H9 (cell line): ENCODE results near the gene RAPSN. TPM values are rescaled to one million over a fixed set of nuclear protein-coding genes. Genes with fewer than 3 reads are reported as not detected.

Experiments used
- DNase-seq: peaks from one replicate; pipeline ENCODE4 v3.0.0-alpha.2; 2017
- H2AFZ ChIP-seq: one replicate; pipeline ENCODE4 v1.6.1; 2013; ENCODE audit warnings: mild to moderate bottlenecking, low read length, control low read depth, moderate library complexity
- H2AK5ac ChIP-seq: 2 replicates; pipeline ENCODE4 v1.6.1; 2013; ENCODE audit warnings: low read length, control low read depth, mixed read lengths; ENCODE audit not compliant: insufficient read length
- H2BK120ac ChIP-seq: one replicate; pipeline ENCODE4 v1.6.1; 2013; ENCODE audit warnings: low read depth, mild to moderate bottlenecking, low read length, control low read depth, inconsistent platforms; ENCODE audit not compliant: poor library complexity, severe bottlenecking
- H2BK12ac ChIP-seq: 2 replicates; pipeline ENCODE4 v1.6.1; 2013; ENCODE audit warnings: low read length, control low read depth, mixed read lengths, low read depth; ENCODE audit not compliant: insufficient read length
- H2BK15ac ChIP-seq: 2 replicates; pipeline ENCODE4 v1.6.1; 2013; ENCODE audit warnings: low read depth, low read length, control low read depth
- H2BK20ac ChIP-seq: one replicate; pipeline ENCODE4 v1.6.1; 2013; ENCODE audit warnings: low read depth, mild to moderate bottlenecking, low read length, control low read depth, inconsistent platforms; ENCODE audit not compliant: poor library complexity, severe bottlenecking
- H2BK5ac ChIP-seq: 2 replicates; pipeline ENCODE4 v1.6.1; 2013; ENCODE audit warnings: low read length, control low read depth, mixed read lengths; ENCODE audit not compliant: insufficient read length
- H3K14ac ChIP-seq: 2 replicates; pipeline ENCODE4 v1.6.1; 2013; ENCODE audit warnings: low read length, control low read depth; ENCODE audit not compliant: insufficient read depth
- H3K18ac ChIP-seq: 2 replicates; pipeline ENCODE4 v1.6.1; 2013; ENCODE audit warnings: low read depth, mild to moderate bottlenecking, mixed read lengths, low read length, control low read depth; ENCODE audit not compliant: insufficient read length
- H3K23ac ChIP-seq: 2 replicates; pipeline ENCODE4 v1.6.1; 2013; ENCODE audit warnings: low read length, control low read depth, mixed read lengths, low read depth; ENCODE audit not compliant: insufficient read length
- H3K23me2 ChIP-seq: 2 replicates; pipeline ENCODE4 v1.6.1; 2013; ENCODE audit warnings: low read depth, mild to moderate bottlenecking, mixed read lengths, low read length, control low read depth; ENCODE audit not compliant: insufficient read length, poor library complexity, severe bottlenecking
- H3K27ac ChIP-seq: 2 replicates; pipeline ENCODE4 v1.5.1; 2013; ENCODE audit warnings: low read length, control low read depth, mixed read lengths, low read depth; ENCODE audit not compliant: insufficient read length
- H3K27me3 ChIP-seq: 2 replicates; pipeline ENCODE4 v1.6.1; 2013; ENCODE audit warnings: low read length, control low read depth, inconsistent platforms; ENCODE audit not compliant: insufficient read depth
- H3K4ac ChIP-seq: 2 replicates; pipeline ENCODE4 v1.6.1; 2013; ENCODE audit warnings: low read depth, mild to moderate bottlenecking, control low read depth, inconsistent platforms, low read length, moderate library complexity
- H3K4me1 ChIP-seq: 2 replicates; pipeline ENCODE4 v1.6.1; 2013; ENCODE audit warnings: low read length, control low read depth, inconsistent platforms; ENCODE audit not compliant: insufficient read depth
- H3K4me2 ChIP-seq: 2 replicates; pipeline ENCODE4 v1.6.1; 2013; ENCODE audit warnings: low read length, control low read depth, mixed read lengths; ENCODE audit not compliant: insufficient read length, insufficient read depth
- H3K56ac ChIP-seq: 2 replicates; pipeline ENCODE4 v1.6.1; 2013; ENCODE audit warnings: low read depth, mild to moderate bottlenecking, mixed read lengths, low read length, control low read depth; ENCODE audit not compliant: insufficient read length
- H3K79me1 ChIP-seq: 2 replicates; pipeline ENCODE4 v1.6.1; 2013; ENCODE audit warnings: low read depth, mild to moderate bottlenecking, moderate library complexity, low read length, control low read depth, inconsistent platforms; ENCODE audit not compliant: insufficient read depth, poor library complexity, severe bottlenecking
- H3K79me2 ChIP-seq: 2 replicates; pipeline ENCODE4 v1.6.1; 2013; ENCODE audit warnings: low read length, control low read depth, inconsistent platforms; ENCODE audit not compliant: insufficient read depth
- H3K9ac ChIP-seq: 2 replicates; pipeline ENCODE4 v1.6.1; 2013; ENCODE audit warnings: low read length, control low read depth, mixed read lengths; ENCODE audit not compliant: insufficient read length; ENCODE audit errors: extremely low read depth
- H3K9me3 ChIP-seq: one replicate; pipeline ENCODE4 v1.6.1; 2013; ENCODE audit warnings: low read depth, low read length, inconsistent platforms; ENCODE audit not compliant: control insufficient read depth
- H3T11ph ChIP-seq: one replicate; pipeline ENCODE4 v1.6.1; 2013; ENCODE audit warnings: mild to moderate bottlenecking, low read length, control low read depth, inconsistent platforms
- H4K20me1 ChIP-seq: one replicate; pipeline ENCODE4 v1.6.1; 2013; ENCODE audit not compliant: control insufficient read depth, insufficient read length, insufficient read depth
- H4K5ac ChIP-seq: 2 replicates; pipeline ENCODE4 v1.6.1; 2013; ENCODE audit warnings: low read depth, mild to moderate bottlenecking, mixed read lengths, low read length, control low read depth; ENCODE audit not compliant: insufficient read length
- H4K8ac ChIP-seq: replicated peaks from 2 replicates; pipeline ENCODE4 v1.6.1; 2013; ENCODE audit warnings: low read length, control low read depth, mixed read lengths, low read depth; ENCODE audit not compliant: insufficient read length
- H4K91ac ChIP-seq: 2 replicates; pipeline ENCODE4 v1.6.1; 2013; ENCODE audit warnings: low read depth, mild to moderate bottlenecking, moderate library complexity, mixed read lengths, low read length, control low read depth; ENCODE audit not compliant: insufficient read length
- H3K27ac Mint-ChIP-seq, 3 experiments: 2 replicates in 2 of 3; 3 replicates in 1 of 3; pipeline ENCODE4 v1.8.0; 2020 to 2021; ENCODE audit warnings: mixed read lengths in 3 of 3, mild to moderate bottlenecking in 1 of 3, moderate library complexity in 1 of 3
- H3K27me3 Mint-ChIP-seq: 2 replicates; pipeline ENCODE4 v1.8.0; 2021; ENCODE audit warnings: low read depth, mild to moderate bottlenecking, moderate library complexity, mixed read lengths
- H3K36me3 Mint-ChIP-seq, 3 experiments: 2 replicates in 2 of 3; 3 replicates in 1 of 3; pipeline ENCODE4 v1.8.0; 2020 to 2021; ENCODE audit warnings: low read depth in 3 of 3, mixed read lengths in 3 of 3; ENCODE audit not compliant: insufficient read depth in 1 of 3
- H3K4me1 Mint-ChIP-seq, 2 experiments: 2 replicates each; pipeline ENCODE4 v1.8.0; 2020; ENCODE audit warnings: mixed read lengths in 2 of 2
- H3K4me3 Mint-ChIP-seq, 2 experiments: 2 replicates in 1 of 2; 3 replicates in 1 of 2; pipeline ENCODE4 v1.8.0; 2020 to 2021; ENCODE audit warnings: mild to moderate bottlenecking in 2 of 2, mixed read lengths in 2 of 2, moderate library complexity in 1 of 2
- H3K9me3 Mint-ChIP-seq, 2 experiments: 2 replicates in 1 of 2; 3 replicates in 1 of 2; pipeline ENCODE4 v1.8.0; 2020; ENCODE audit warnings: mild to moderate bottlenecking in 2 of 2, mixed read lengths in 2 of 2, moderate library complexity in 1 of 2
- WGBS: extraction: QIAGEN DNeasy Blood & Tissue Kit; methylation state at CpG from one replicate; pipeline ENCODE4 v1.1.7; 2013; ENCODE audit warnings: missing lambda C conversion rate, low lambda C conversion rate, mixed read lengths; ENCODE audit not compliant: insufficient read length; ENCODE audit errors: extremely low coverage; 5-methylcytosine and 5-hydroxymethylcytosine counted together
- total RNA-seq: library from RNA; stranded (reverse); gene quantifications from 2 replicates; pipeline ENCODE4 v1.2.1, GENCODE V29; 2021
- TF ChIP-seq, protein P1 (sequence below): fragments of 200-600 bp; sonication (generic); conservative IDR thresholded peaks from 3 replicates; pipeline ENCODE4 v1.8.0; 2021; ENCODE audit warnings: antibody characterized with exemption, mild to moderate bottlenecking

Gene RAPSN
- total RNA-seq, 1 experiment from 2014 or later = 0.48 TPM

DNA sequence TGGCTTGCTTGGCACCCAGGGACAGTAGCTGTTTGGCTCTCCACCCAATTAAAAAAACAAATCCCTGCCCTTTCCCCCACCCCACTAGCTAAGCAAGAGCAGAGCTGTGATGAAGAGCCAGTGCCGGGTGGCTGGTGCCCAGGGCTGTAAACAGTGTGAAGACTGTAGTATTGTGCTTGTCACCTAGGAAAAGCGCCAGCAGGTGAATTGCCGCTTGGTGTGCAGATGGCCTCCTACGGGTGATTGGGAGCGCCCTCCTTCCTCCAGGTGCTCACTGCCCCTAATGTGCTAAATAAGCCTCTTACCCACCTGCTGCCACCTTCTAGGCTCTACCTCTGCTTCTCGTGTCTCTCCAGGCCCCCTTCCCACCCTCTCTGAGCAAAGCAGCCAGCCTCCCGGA is 18.4 kb upstream of the RAPSN start:
- Histone ChIP-seq H2BK120ac (no peak overlapping the region), H3T11ph (no peak overlapping the region), H3K56ac (no peak overlapping the region), H2BK12ac (no peak overlapping the region), H4K91ac (no peak overlapping the region), H3K4ac (no peak overlapping the region), H4K8ac (no peak overlapping the region), H2AK5ac (no peak overlapping the region), H3K23me2 (no peaks in the 10 kb centered on the region), H4K5ac (no peak overlapping the region), H3K79me1 (no peaks in the 10 kb centered on the region), H3K9ac (no peak overlapping the region), H4K20me1 (no peaks in the 10 kb centered on the region), H3K4me2 (no peak overlapping the region), H3K14ac (no peak overlapping the region), H2BK15ac (no peak overlapping the region), H3K79me2 (no peaks in the 10 kb centered on the region), H3K27ac (no peak overlapping the region), H3K9me3 (no peaks in the 10 kb centered on the region), H3K23ac (no peak overlapping the region), H2AFZ (no peak overlapping the region), H3K4me1 (peaks cover 3% of the 10 kb centered on the region; the same call in 1 of the 2 replicates), H3K18ac (no peak overlapping the region), H3K27me3 (no peaks in the 10 kb centered on the region), H2BK5ac (no peak overlapping the region), H2BK20ac (no peak overlapping the region)
- Mint-ChIP-seq H3K4me1 (peaks cover 45 to 58% of the 10 kb centered on the region in 2 experiments), H3K27ac (peak overlapping the region; percentile 17 to 94 (median 82); a peak in 3 of 7 replicates), H3K27me3 (no peaks in the 10 kb centered on the region; the same call in none of the 2 replicates), H3K9me3 (no peaks in the 10 kb centered on the region), H3K4me3 (no peak overlapping the region), H3K36me3 (peaks cover 24 to 72% (median 45%) of the 10 kb centered on the region in 3 experiments; a peak in 6 of 7 replicates)
- WGBS = no CpG with 5 or more reads among the region's 7 CpGs
- TF ChIP-seq, protein P1, sequence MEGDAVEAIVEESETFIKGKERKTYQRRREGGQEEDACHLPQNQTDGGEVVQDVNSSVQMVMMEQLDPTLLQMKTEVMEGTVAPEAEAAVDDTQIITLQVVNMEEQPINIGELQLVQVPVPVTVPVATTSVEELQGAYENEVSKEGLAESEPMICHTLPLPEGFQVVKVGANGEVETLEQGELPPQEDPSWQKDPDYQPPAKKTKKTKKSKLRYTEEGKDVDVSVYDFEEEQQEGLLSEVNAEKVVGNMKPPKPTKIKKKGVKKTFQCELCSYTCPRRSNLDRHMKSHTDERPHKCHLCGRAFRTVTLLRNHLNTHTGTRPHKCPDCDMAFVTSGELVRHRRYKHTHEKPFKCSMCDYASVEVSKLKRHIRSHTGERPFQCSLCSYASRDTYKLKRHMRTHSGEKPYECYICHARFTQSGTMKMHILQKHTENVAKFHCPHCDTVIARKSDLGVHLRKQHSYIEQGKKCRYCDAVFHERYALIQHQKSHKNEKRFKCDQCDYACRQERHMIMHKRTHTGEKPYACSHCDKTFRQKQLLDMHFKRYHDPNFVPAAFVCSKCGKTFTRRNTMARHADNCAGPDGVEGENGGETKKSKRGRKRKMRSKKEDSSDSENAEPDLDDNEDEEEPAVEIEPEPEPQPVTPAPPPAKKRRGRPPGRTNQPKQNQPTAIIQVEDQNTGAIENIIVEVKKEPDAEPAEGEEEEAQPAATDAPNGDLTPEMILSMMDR = no peak
- DNase-seq = no peak
